DND-41 (cell line): ENCODE measurements around the gene FRMPD4.

Experiments used
- CTCF ChIP-seq: IDR thresholded peaks from 2 replicates; pipeline ENCODE4 v1.5.1; 2012; ENCODE audit warnings: borderline replicate concordance, low read length, moderate library complexity, mild to moderate bottlenecking; ENCODE audit not compliant: poor library complexity, severe bottlenecking; ENCODE audit errors: extremely low read depth
- EZH2 ChIP-seq: IDR thresholded peaks from 3 replicates; pipeline ENCODE4 v1.6.1; 2012; ENCODE audit warnings: borderline replicate concordance, low read depth, mild to moderate bottlenecking, moderate library complexity, low read length, inconsistent platforms; ENCODE audit not compliant: severe bottlenecking

GRCh38 chrX:12581546-12581945 lies 443.3 kb downstream of the FRMPD4 start:
- TF ChIP-seq CTCF (no peak), EZH2 (no peak)
